ENCODE results near the gene IDUA.

Gene IDUA

GRCh38 chr4:989722-990471, 3.1 kb downstream of the IDUA start:
- DNase-seq: no peak
- intact Hi-C loops (cut with DNase I; ENCODE audit: low total_unique reads): no loop called here
- no peaks in the 10 kb centered on the region for H3K9me3 ChIP-seq
- H3K36me3 ChIP-seq: peaks cover 0 to 40% (median 18%) of the 10 kb centered on the region in 3 donors
- no peaks in the 10 kb centered on the region for H3K27me3 ChIP-seq
- TF ChIP-seq CTCF (IDR thresholded peaks at IDR 0.05): no peak
- H3K4me3 ChIP-seq: no peak overlapping the region
- H3K27ac ChIP-seq: no peak overlapping the region
- H3K4me1 ChIP-seq: peaks cover 0 to 29% (median 21%) of the 10 kb centered on the region in 4 donors

GRCh38 chr4:990746-991367, 4.0 kb downstream of the IDUA start:
- H3K36me3 ChIP-seq: peaks cover 0 to 40% (median 18%) of the 10 kb centered on the region in 3 donors
- TF ChIP-seq CTCF (IDR thresholded peaks at IDR 0.05): no peak

GRCh38 chr4:991451-992296, 4.8 kb downstream of the IDUA start:
- no peak overlapping the region for H3K27ac ChIP-seq
- no peak for TF ChIP-seq CTCF (IDR thresholded peaks at IDR 0.05)
- peaks cover 0 to 14% of the 10 kb centered on the region in 2 donors for H3K27me3 ChIP-seq
- intact Hi-C loops (cut with DNase I; ENCODE audit: low total_unique reads): no loop called here
- no peaks in the 10 kb centered on the region for H3K9me3 ChIP-seq
- peaks cover 0 to 17% (median 11%) of the 10 kb centered on the region in 4 donors for H3K4me1 ChIP-seq
- peaks cover 0 to 40% (median 18%) of the 10 kb centered on the region in 3 donors for H3K36me3 ChIP-seq
- no peak for DNase-seq
- no peak overlapping the region for H3K4me3 ChIP-seq

More at GRCh38 chr4:990746-991367, 4.0 kb downstream of the IDUA start:
- Histone ChIP-seq H3K9me3 (no peaks in the 10 kb centered on the region), H3K27ac (no peak overlapping the region), H3K4me1 (peaks cover 0 to 22% (median 17%) of the 10 kb centered on the region in 4 donors), H3K27me3 (peaks cover 0 to 6% of the 10 kb centered on the region in 2 donors), H3K4me3 (no peak overlapping the region)
- intact Hi-C loops (cut with DNase I; ENCODE audit: low total_unique reads): no loop called here
- no peak for DNase-seq

- H3K36me3 ChIP-seq: peaks cover 0 to 40% (median 18%) of the 10 kb centered on the region in 3 donors
- TF ChIP-seq CTCF (IDR thresholded peaks at IDR 0.05): no peak
- intact Hi-C loops (cut with DNase I; ENCODE audit: low total_unique reads): no loop called here
- H3K9me3 ChIP-seq: no peaks in the 10 kb centered on the region
- DNase-seq: no peak
- no peak overlapping the region for H3K27ac ChIP-seq
- H3K4me1 ChIP-seq: peaks cover 0 to 18% (median 14%) of the 10 kb centered on the region in 4 donors
- H3K4me3 ChIP-seq: no peak overlapping the region
- peaks cover 0 to 22% of the 10 kb centered on the region in 2 donors for H3K27me3 ChIP-seq
Observed at GRCh38 chr4:992297-993110, 5.7 kb downstream of the IDUA start.

Data from tibial artery (tissue), 4 donors.